ENCODE data around the gene CHAMP1.

CHAMP1 gene

GRCh38 chr13:114323349-114323748 lies 9.0 kb downstream of the CHAMP1 start:
- peaks cover 16% of the 10 kb centered on the region; the same call in 1 of the 2 replicates for H3F3A ChIP-seq (ENCODE audit: insufficient read depth)
- no peak overlapping the region for H3K4me3 ChIP-seq (ENCODE audit: insufficient read depth, low read length, poor library complexity, severe bottlenecking)
- H2AFZ ChIP-seq (ENCODE audit: low read depth, low read length, severe bottlenecking), result no peak overlapping the region
- H3K9me2 ChIP-seq (replicated peaks; ENCODE audit: insufficient read depth, low read length), result no peaks in the 10 kb centered on the region
- no peak overlapping the region for H3K9ac ChIP-seq (ENCODE audit: low read length)
- H3K79me2 ChIP-seq (ENCODE audit: insufficient read depth, low read length), result peaks cover 67% of the 10 kb centered on the region
- no peaks in the 10 kb centered on the region for H3K27me3 ChIP-seq (ENCODE audit: low read length)
- peaks cover 37% of the 10 kb centered on the region for H3K36me3 ChIP-seq (ENCODE audit: low read length)
- H4K20me1 ChIP-seq (ENCODE audit: low read depth, low read length), result peaks cover 35% of the 10 kb centered on the region
- H3K9me3 ChIP-seq (ENCODE audit: insufficient read depth, low read length), result no peaks in the 10 kb centered on the region
- TF ChIP-seq CTCF (IDR thresholded peaks at IDR 0.05; ENCODE audit: insufficient read depth, low read length, poor library complexity, severe bottlenecking), result no peak
- TF ChIP-seq EZH2phosphoT487 (conservative IDR thresholded peaks at IDR 0.05; ENCODE audit: low read length), result no peak
- no peak overlapping the region for H3K4me2 ChIP-seq (ENCODE audit: low read depth, low read length, poor library complexity, severe bottlenecking)
- H3K27ac ChIP-seq (ENCODE audit: low read depth, low read length), result no peak overlapping the region

DNA sequence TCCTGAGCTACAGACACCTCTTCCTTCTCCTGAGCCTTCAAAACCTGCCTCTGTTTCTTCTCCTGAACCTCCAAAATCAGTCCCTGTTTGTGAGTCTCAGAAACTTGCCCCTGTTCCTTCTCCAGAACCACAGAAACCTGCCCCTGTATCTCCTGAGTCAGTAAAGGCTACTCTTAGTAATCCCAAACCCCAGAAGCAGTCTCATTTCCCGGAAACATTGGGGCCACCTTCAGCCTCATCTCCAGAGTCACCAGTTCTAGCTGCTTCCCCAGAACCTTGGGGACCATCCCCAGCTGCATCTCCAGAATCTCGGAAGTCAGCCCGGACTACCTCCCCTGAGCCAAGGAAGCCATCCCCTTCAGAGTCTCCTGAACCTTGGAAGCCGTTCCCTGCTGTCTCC lies 10.0 kb downstream of the CHAMP1 start:
- no peak overlapping the region for H3K4me3 ChIP-seq (ENCODE audit: insufficient read depth, low read length, poor library complexity, severe bottlenecking)
- H3K9ac ChIP-seq (ENCODE audit: low read length), result no peak overlapping the region
- H4K20me1 ChIP-seq (ENCODE audit: low read depth, low read length), result peaks cover 25% of the 10 kb centered on the region
- H3K27ac ChIP-seq (ENCODE audit: low read depth, low read length), result no peak overlapping the region
- H2AFZ ChIP-seq (ENCODE audit: low read depth, low read length, severe bottlenecking), result no peak overlapping the region
- H3K9me2 ChIP-seq (replicated peaks; ENCODE audit: insufficient read depth, low read length), result no peaks in the 10 kb centered on the region
- H3K9me3 ChIP-seq (ENCODE audit: insufficient read depth, low read length), result no peaks in the 10 kb centered on the region
- no peak for TF ChIP-seq EZH2phosphoT487 (conservative IDR thresholded peaks at IDR 0.05; ENCODE audit: low read length)
- TF ChIP-seq CTCF (IDR thresholded peaks at IDR 0.05; ENCODE audit: insufficient read depth, low read length, poor library complexity, severe bottlenecking), result no peak
- no peak overlapping the region for H3K4me2 ChIP-seq (ENCODE audit: low read depth, low read length, poor library complexity, severe bottlenecking)
- peaks cover 17% of the 10 kb centered on the region for H3F3A ChIP-seq (ENCODE audit: insufficient read depth)
- peaks cover 37% of the 10 kb centered on the region for H3K36me3 ChIP-seq (ENCODE audit: low read length)
- no peaks in the 10 kb centered on the region for H3K27me3 ChIP-seq (ENCODE audit: low read length)
- H3K79me2 ChIP-seq (ENCODE audit: insufficient read depth, low read length), result peaks cover 58% of the 10 kb centered on the region

DNA sequence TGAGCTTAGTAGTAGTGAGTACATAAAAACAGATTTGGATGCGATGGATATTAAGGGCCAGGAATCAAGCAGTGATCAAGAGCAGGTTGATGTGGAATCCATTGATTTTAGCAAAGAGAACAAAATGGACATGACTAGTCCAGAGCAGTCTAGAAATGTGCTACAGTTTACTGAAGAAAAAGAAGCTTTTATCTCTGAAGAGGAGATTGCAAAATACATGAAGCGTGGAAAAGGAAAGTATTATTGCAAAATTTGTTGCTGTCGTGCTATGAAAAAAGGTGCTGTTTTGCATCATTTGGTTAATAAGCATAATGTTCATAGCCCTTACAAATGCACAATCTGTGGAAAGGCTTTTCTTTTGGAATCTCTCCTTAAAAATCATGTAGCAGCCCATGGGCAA lies 11.4 kb downstream of the CHAMP1 start:
- Histone ChIP-seq H3K9ac (ENCODE audit: low read length) (no peak overlapping the region), H3K4me3 (ENCODE audit: insufficient read depth, low read length, poor library complexity, severe bottlenecking) (no peak overlapping the region), H3K4me2 (ENCODE audit: low read depth, low read length, poor library complexity, severe bottlenecking) (no peak overlapping the region), H2AFZ (ENCODE audit: low read depth, low read length, severe bottlenecking) (no peak overlapping the region), H3K9me2 (replicated peaks; ENCODE audit: insufficient read depth, low read length) (no peaks in the 10 kb centered on the region), H4K20me1 (ENCODE audit: low read depth, low read length) (peaks cover 22% of the 10 kb centered on the region), H3K9me3 (ENCODE audit: insufficient read depth, low read length) (no peaks in the 10 kb centered on the region), H3K79me2 (ENCODE audit: insufficient read depth, low read length) (peaks cover 44% of the 10 kb centered on the region), H3F3A (ENCODE audit: insufficient read depth) (peaks cover 19% of the 10 kb centered on the region), H3K27ac (ENCODE audit: low read depth, low read length) (no peak overlapping the region), H3K27me3 (ENCODE audit: low read length) (no peaks in the 10 kb centered on the region), H3K36me3 (ENCODE audit: low read length) (peaks cover 37% of the 10 kb centered on the region)
- no peak for TF ChIP-seq EZH2phosphoT487 (conservative IDR thresholded peaks at IDR 0.05; ENCODE audit: low read length)

DNA sequence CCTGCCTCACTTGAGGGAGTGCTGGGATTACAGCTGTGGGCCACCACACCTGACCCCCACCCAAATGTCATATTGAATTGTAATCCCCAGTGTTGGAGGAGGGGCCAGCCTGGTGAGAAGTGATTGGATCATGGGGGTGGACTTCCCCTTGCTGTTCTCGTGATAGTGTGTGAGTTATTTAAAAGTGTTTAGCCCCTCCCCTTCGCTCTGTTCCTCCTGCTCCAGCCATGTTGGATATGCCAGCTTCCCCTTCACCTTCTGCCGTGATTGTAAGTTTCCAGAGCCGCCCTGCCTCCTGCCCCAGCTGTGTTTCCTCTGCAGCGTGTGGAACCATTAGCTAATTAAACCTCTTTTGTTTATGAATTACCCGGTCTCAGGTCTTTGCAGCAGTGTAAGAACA lies 13.7 kb downstream of the CHAMP1 start:
- H3K9ac ChIP-seq (ENCODE audit: low read length), result no peak overlapping the region
- H3K27me3 ChIP-seq (ENCODE audit: low read length), result no peaks in the 10 kb centered on the region
- H3K4me2 ChIP-seq (ENCODE audit: low read depth, low read length, poor library complexity, severe bottlenecking), result no peak overlapping the region
- no peak for TF ChIP-seq EZH2phosphoT487 (conservative IDR thresholded peaks at IDR 0.05; ENCODE audit: low read length)
- TF ChIP-seq CTCF (IDR thresholded peaks at IDR 0.05; ENCODE audit: insufficient read depth, low read length, poor library complexity, severe bottlenecking), result no peak
- peaks cover 17% of the 10 kb centered on the region for H3F3A ChIP-seq (ENCODE audit: insufficient read depth)
- H4K20me1 ChIP-seq (ENCODE audit: low read depth, low read length), result peaks cover 17% of the 10 kb centered on the region
- H2AFZ ChIP-seq (ENCODE audit: low read depth, low read length, severe bottlenecking), result no peak overlapping the region
- no peaks in the 10 kb centered on the region for H3K9me2 ChIP-seq (replicated peaks; ENCODE audit: insufficient read depth, low read length)
- no peak overlapping the region for H3K4me3 ChIP-seq (ENCODE audit: insufficient read depth, low read length, poor library complexity, severe bottlenecking)
- peaks cover 21% of the 10 kb centered on the region for H3K36me3 ChIP-seq (ENCODE audit: low read length)
- peaks cover 26% of the 10 kb centered on the region for H3K79me2 ChIP-seq (ENCODE audit: insufficient read depth, low read length)
- no peak overlapping the region for H3K27ac ChIP-seq (ENCODE audit: low read depth, low read length)
- H3K9me3 ChIP-seq (ENCODE audit: insufficient read depth, low read length), result no peaks in the 10 kb centered on the region

All from SU-DHL-6 (cell line).